ENCODE data around the gene ZNF530.

Gene ZNF530

GRCh38 chr19:57642396-57643046, 42.8 kb downstream of the ZNF530 start:
- no peak for DNase-seq (ENCODE audit: extremely low read depth, low read depth)
- no peak for TF ChIP-seq CTCF (IDR thresholded peaks at IDR 0.05; ENCODE audit: low read depth, low read length)

- no peak for DNase-seq (ENCODE audit: extremely low read depth, low read depth)
- no peak for TF ChIP-seq CTCF (IDR thresholded peaks at IDR 0.05; ENCODE audit: low read depth, low read length)
These were observed 44.0 kb downstream of the ZNF530 start for GRCh38 chr19:57643734-57644133.

GRCh38 chr19:57648331-57649003, 48.8 kb downstream of the ZNF530 start:
- TF ChIP-seq CTCF (IDR thresholded peaks at IDR 0.05; ENCODE audit: low read depth, low read length): no peak
- DNase-seq (ENCODE audit: extremely low read depth, low read depth): no peak

GRCh38 chr19:57651654-57651996, 51.9 kb downstream of the ZNF530 start:
- no peak for DNase-seq (ENCODE audit: extremely low read depth, low read depth)
- no peak for TF ChIP-seq CTCF (IDR thresholded peaks at IDR 0.05; ENCODE audit: low read depth, low read length)

- no peak for DNase-seq (ENCODE audit: extremely low read depth, low read depth)
- no peak for TF ChIP-seq CTCF (IDR thresholded peaks at IDR 0.05; ENCODE audit: low read depth, low read length)
These were observed 54.0 kb downstream of the ZNF530 start for GRCh38 chr19:57653689-57654088.

GRCh38 chr19:57655443-57655842, 55.8 kb downstream of the ZNF530 start:
- no peak for DNase-seq (ENCODE audit: extremely low read depth, low read depth)
- TF ChIP-seq CTCF (IDR thresholded peaks at IDR 0.05; ENCODE audit: low read depth, low read length): no peak

GRCh38 chr19:57656346-57656745, 56.7 kb downstream of the ZNF530 start:
- TF ChIP-seq CTCF (IDR thresholded peaks at IDR 0.05; ENCODE audit: low read depth, low read length): no peak
- DNase-seq (ENCODE audit: extremely low read depth, low read depth): no peak

All from AG09319 (cell line).